H1 (cell line): ENCODE data around the gene SPSB2. TPM values are rescaled to one million over a fixed set of nuclear protein-coding genes. Genes with fewer than 3 reads are reported as not detected.

Experiments
- CHD7 ChIP-seq: fragments of 300-600 bp; sonication (generic); IDR thresholded peaks from 2 replicates; pipeline ENCODE4 v1.7.1; 2012; ENCODE audit warnings: low read length, moderate library complexity, mild to moderate bottlenecking, inconsistent platforms; ENCODE audit not compliant: insufficient replicate concordance
- polyA plus RNA-seq, 7 experiments: library from polyadenylated mRNA; depleted of rRNA in 3 of 7; stranded (reverse) in 5 of 7; unstranded in 2 of 7; fragments of >200 nt in 5 of 7; fragments of 200-250 nt in 2 of 7; gene quantifications; 1 replicate in 5 of 7; 2 replicates in 1 of 7; 4 replicates in 1 of 7; pipeline versions ENCODE4 v1.2.1 to v1.2.3, GENCODE V29; 2011 to 2013; ENCODE audit warnings: missing spikeins in 2 of 7, mixed read lengths in 2 of 7
- total RNA-seq: library from RNA; stranded (reverse); fragmentation: NEBNext Ultra II Directional; extraction: Animal tissue kit (Norgen Biotek cat#: 25700); gene quantifications from 2 replicates; pipeline ENCODE4 v1.2.1, GENCODE V29; 2021

The SPSB2 gene
- total and polyA plus RNA-seq, 2 of the 8 experiments (the other 6 are each of a cell fraction or from before 2014, with no cell fraction given) = 13.0 to 23.2 TPM

- TF ChIP-seq CHD7 = no peak
- TF ChIP-seq, all 59 proteins: peak for 5
These were observed 51.3 kb downstream of the SPSB2 start, which contains the start of gene GPR162 (continued) for GRCh38 chr12:6821591-6822425.
